H1 (cell line): ENCODE measurements around the gene OR6K2. TPM values are rescaled to one million over a fixed set of nuclear protein-coding genes. Genes with fewer than 3 reads are reported as not detected.

Experiments used
- CTCF ChIA-PET: fragments of 300-600 bp; sonication (Branson Sonifier 250); formaldehyde crosslinking; loops from one replicate; lab custom pipeline; 2021; ENCODE audit not compliant: partially characterized antibody; lab: Charles Lee
- POLR2A ChIA-PET: fragments of 300-600 bp; sonication (Branson Sonifier 250); formaldehyde crosslinking; loops from one replicate; lab custom pipeline; 2021; ENCODE audit warnings: inconsistent platforms; ENCODE audit not compliant: partially characterized antibody; lab: Charles Lee
- DNase-seq, 2 experiments: peaks; one replicate each; pipeline versions ENCODE4 v3.0.0 to v3.0.0-alpha.2; 2010 to 2022; ENCODE audit warnings: low spot score in 2 of 2, low read depth in 1 of 2, mixed read lengths in 1 of 2
- FAIRE-seq: peaks from 2 replicates; lab custom pipeline; 2011; peaks lifted over from hg19 to GRCh38; lab: Jason Lieb, UNC
- H2AFZ ChIP-seq: 2 replicates; pipeline ENCODE4 v1.8.1; 2012; ENCODE audit warnings: low read length, inconsistent platforms
- H2AK5ac ChIP-seq: 2 replicates; pipeline ENCODE4 v1.6.1; 2013; ENCODE audit warnings: low read depth, low read length
- H2BK120ac ChIP-seq: replicated peaks from 2 replicates; pipeline ENCODE3; 2013; ENCODE audit warnings: low read depth, low read length, inconsistent platforms
- H2BK12ac ChIP-seq: 2 replicates; pipeline ENCODE4 v1.6.1; 2013; ENCODE audit warnings: low read depth, low read length
- H2BK15ac ChIP-seq: 2 replicates; pipeline ENCODE4 v1.6.1; 2013; ENCODE audit warnings: low read length
- H2BK20ac ChIP-seq: 2 replicates; pipeline ENCODE4 v1.6.1; 2013; ENCODE audit warnings: low read length
- H2BK5ac ChIP-seq: 2 replicates; pipeline ENCODE4 v1.6.1; 2013; ENCODE audit warnings: low read depth, low read length
- H3K14ac ChIP-seq: 2 replicates; pipeline ENCODE4 v1.6.1; 2013; ENCODE audit warnings: inconsistent platforms; ENCODE audit not compliant: insufficient read length
- H3K18ac ChIP-seq: 2 replicates; pipeline ENCODE4 v1.6.1; 2013; ENCODE audit warnings: low read length; ENCODE audit errors: extremely low read depth
- H3K23ac ChIP-seq: 2 replicates; pipeline ENCODE4 v1.6.1; 2013; ENCODE audit warnings: inconsistent platforms; ENCODE audit not compliant: insufficient read length
- H3K23me2 ChIP-seq: 2 replicates; pipeline ENCODE4 v1.6.1; 2013; ENCODE audit warnings: low read depth, low read length
- H3K27ac ChIP-seq: 2 replicates; pipeline ENCODE4 v1.6.1; 2011; ENCODE audit warnings: low read depth, low read length, inconsistent platforms
- H3K27me3 ChIP-seq, 4 experiments: replicated peaks in 1 of 4; 1 replicate in 1 of 4; 2 replicates in 3 of 4; pipeline versions ENCODE4 v1.6.1 to v1.8.1; 2011 to 2013; ENCODE audit warnings: low read length in 3 of 4, mild to moderate bottlenecking in 3 of 4, inconsistent platforms in 2 of 4, mixed read lengths in 2 of 4, moderate library complexity in 1 of 4; ENCODE audit not compliant: control insufficient read depth in 3 of 4, insufficient read depth in 3 of 4; ENCODE audit errors: extremely low read depth in 1 of 4
- H3K36me3 ChIP-seq, 4 experiments: 2 replicates each; pipeline versions ENCODE4 v1.6.1 to v1.8.1; 2011 to 2013; ENCODE audit warnings: mild to moderate bottlenecking in 4 of 4, low read length in 3 of 4, moderate library complexity in 2 of 4, control low read depth in 1 of 4, inconsistent platforms in 1 of 4; ENCODE audit not compliant: insufficient read depth in 4 of 4, control insufficient read depth in 2 of 4
- H3K4ac ChIP-seq: replicated peaks from 2 replicates; pipeline ENCODE3; 2013; ENCODE audit warnings: low read length, low read depth, mixed read lengths, inconsistent platforms; ENCODE audit not compliant: insufficient read length
- H3K4me1 ChIP-seq, 4 experiments: replicated peaks in 1 of 4; 1 replicate in 1 of 4; 2 replicates in 3 of 4; pipeline versions ENCODE4 v1.6.1 to v1.8.1; 2011 to 2013; ENCODE audit warnings: low read length in 3 of 4, inconsistent platforms in 2 of 4, mixed read lengths in 1 of 4; ENCODE audit not compliant: insufficient read depth in 4 of 4, control insufficient read depth in 3 of 4
- H3K4me2 ChIP-seq, 2 experiments: 2 replicates each; pipeline versions ENCODE4 v1.6.1 to v1.8.1; 2011 to 2013; ENCODE audit warnings: low read depth in 2 of 2, low read length in 2 of 2, control low read depth in 1 of 2, inconsistent platforms in 1 of 2, mild to moderate bottlenecking in 1 of 2; ENCODE audit not compliant: insufficient read depth in 1 of 2
- H3K4me3 ChIP-seq, 4 experiments: fragments of 200-600, 300-600 bp in 1 of 4; sonication (generic), shearing (Covaris generic), sonication (Bioruptor Twin) in 1 of 4; 2 replicates each; pipeline versions ENCODE4 v1.5.1 to v1.8.1; 2011 to 2016; ENCODE audit warnings: low read length in 4 of 4, low read depth in 3 of 4, control low read depth in 2 of 4, inconsistent platforms in 2 of 4, mild to moderate bottlenecking in 2 of 4, mixed read lengths in 1 of 4, moderate library complexity in 1 of 4; ENCODE audit not compliant: insufficient read depth in 2 of 4; ENCODE audit errors: extremely low read depth in 1 of 4
- H3K56ac ChIP-seq: replicated peaks from 2 replicates; pipeline ENCODE3; 2013; ENCODE audit warnings: low read depth, mild to moderate bottlenecking, mixed read lengths, low read length, inconsistent platforms; ENCODE audit not compliant: insufficient read length
- H3K79me1 ChIP-seq: 2 replicates; pipeline ENCODE4 v1.6.1; 2013; ENCODE audit warnings: low read depth, low read length, control low read depth
- H3K79me2 ChIP-seq, 2 experiments: 2 replicates each; pipeline versions ENCODE4 v1.6.1 to v1.8.1; 2012 to 2013; ENCODE audit warnings: low read length in 2 of 2, mild to moderate bottlenecking in 2 of 2, inconsistent platforms in 1 of 2; ENCODE audit not compliant: insufficient read depth in 2 of 2, control insufficient read depth in 1 of 2
- H3K9ac ChIP-seq, 4 experiments: replicated peaks in 1 of 4; 1 replicate in 1 of 4; 2 replicates in 3 of 4; pipeline versions ENCODE4 v1.6.1 to v1.8.1; 2011 to 2013; ENCODE audit warnings: low read depth in 3 of 4, low read length in 3 of 4, control low read depth in 2 of 4, mild to moderate bottlenecking in 2 of 4, moderate library complexity in 2 of 4, inconsistent platforms in 1 of 4; ENCODE audit errors: extremely low read depth in 1 of 4
- H3K9me3 ChIP-seq, 2 experiments: 2 replicates each; pipeline versions ENCODE4 v1.6.1 to v1.8.1; 2012 to 2013; ENCODE audit warnings: mild to moderate bottlenecking in 2 of 2, moderate library complexity in 2 of 2, control low read depth in 1 of 2, inconsistent platforms in 1 of 2, low read depth in 1 of 2, low read length in 1 of 2, mixed read lengths in 1 of 2; ENCODE audit not compliant: insufficient read depth in 2 of 2
- H4K20me1 ChIP-seq, 2 experiments: replicated peaks in 1 of 2; 2 replicates each; pipeline versions ENCODE3 to v1.8.1; 2011 to 2013; ENCODE audit warnings: inconsistent platforms in 2 of 2, low read length in 2 of 2, mild to moderate bottlenecking in 1 of 2; ENCODE audit not compliant: insufficient read depth in 2 of 2, control insufficient read depth in 1 of 2
- H4K5ac ChIP-seq: 2 replicates; pipeline ENCODE4 v1.6.1; 2013; ENCODE audit warnings: low read length, low read depth, mixed read lengths, inconsistent platforms; ENCODE audit not compliant: insufficient read length
- H4K8ac ChIP-seq: 2 replicates; pipeline ENCODE4 v1.8.0; 2013; ENCODE audit warnings: mild to moderate bottlenecking, moderate library complexity, low read length, inconsistent platforms; ENCODE audit not compliant: insufficient read depth; ENCODE audit errors: extremely low read depth
- H4K91ac ChIP-seq: replicated peaks from 2 replicates; pipeline ENCODE3; 2013; ENCODE audit warnings: low read length, mixed read lengths, inconsistent platforms; ENCODE audit not compliant: insufficient read length
- BRCA1 ChIP-seq: IDR thresholded peaks from 2 replicates; pipeline ENCODE4 v1.6.1; 2012; ENCODE audit warnings: low read depth, low read length, improper control_type of control experiment
- CBX8 ChIP-seq: fragments of 300-800, 300-1000 bp; sonication (generic); IDR thresholded peaks from 2 replicates; pipeline ENCODE4 v1.7.1; 2016; ENCODE audit warnings: low read depth, low read length, borderline replicate concordance
- EGR1 ChIP-seq: IDR thresholded peaks from 2 replicates; pipeline ENCODE4 v1.6.1; 2011; ENCODE audit warnings: low read depth, low read length, borderline replicate concordance
- HDAC6 ChIP-seq: IDR thresholded peaks from one replicate; pipeline ENCODE4 v1.7.1; 2012; ENCODE audit warnings: low read depth, mild to moderate bottlenecking, inconsistent platforms, low read length, moderate library complexity
- NRF1 ChIP-seq: IDR thresholded peaks from 2 replicates; pipeline ENCODE4 v1.6.1; 2011; ENCODE audit warnings: mild to moderate bottlenecking, low read depth, low read length, improper control_type of control experiment
- RFX5 ChIP-seq: IDR thresholded peaks from 2 replicates; pipeline ENCODE4 v1.6.1; 2011; ENCODE audit warnings: low read depth, low read length, improper control_type of control experiment, borderline replicate concordance
- SP2 ChIP-seq: IDR thresholded peaks from 2 replicates; pipeline ENCODE4 v1.6.1; 2012; ENCODE audit warnings: mild to moderate bottlenecking, low read length, inconsistent platforms
- TCF12 ChIP-seq: IDR thresholded peaks from 2 replicates; pipeline ENCODE4 v1.6.1; 2011; ENCODE audit warnings: low read depth, mild to moderate bottlenecking, low read length
- ZNF274 ChIP-seq: IDR thresholded peaks from 2 replicates; pipeline ENCODE4 v1.7.0; 2012; ENCODE audit warnings: low read length, borderline replicate concordance; ENCODE audit errors: extremely low read depth
- WGBS, 2 experiments: shearing (Covaris generic) in 1 of 2; methylation state at CpG; one replicate each; pipeline versions ENCODE4 v1.1.6 to v1.1.7; 2013 to 2015; ENCODE audit warnings: low lambda C conversion rate in 2 of 2, mixed read lengths in 2 of 2, inconsistent platforms in 1 of 2, low coverage in 1 of 2, missing lambda C conversion rate in 1 of 2; ENCODE audit not compliant: insufficient replicate concordance in 2 of 2, insufficient coverage in 1 of 2, insufficient read length in 1 of 2; ENCODE audit errors: extremely low coverage in 1 of 2, missing lambda C conversion rate in 1 of 2; 5-methylcytosine and 5-hydroxymethylcytosine counted together
- polyA plus RNA-seq, 7 experiments: library from polyadenylated mRNA; depleted of rRNA in 3 of 7; stranded (reverse) in 5 of 7; unstranded in 2 of 7; fragments of >200 nt in 5 of 7; fragments of 200-250 nt in 2 of 7; gene quantifications; 1 replicate in 5 of 7; 2 replicates in 1 of 7; 4 replicates in 1 of 7; pipeline versions ENCODE4 v1.2.1 to v1.2.3, GENCODE V29; 2011 to 2013; ENCODE audit warnings: missing spikeins in 2 of 7, mixed read lengths in 2 of 7
- total RNA-seq: library from RNA; stranded (reverse); fragmentation: NEBNext Ultra II Directional; extraction: Animal tissue kit (Norgen Biotek cat#: 25700); gene quantifications from 2 replicates; pipeline ENCODE4 v1.2.1, GENCODE V29; 2021

The OR6K2 gene
- total and polyA plus RNA-seq, 2 of the 8 experiments (the other 6 are each of a cell fraction or from before 2014, with no cell fraction given) = not detected

DNA sequence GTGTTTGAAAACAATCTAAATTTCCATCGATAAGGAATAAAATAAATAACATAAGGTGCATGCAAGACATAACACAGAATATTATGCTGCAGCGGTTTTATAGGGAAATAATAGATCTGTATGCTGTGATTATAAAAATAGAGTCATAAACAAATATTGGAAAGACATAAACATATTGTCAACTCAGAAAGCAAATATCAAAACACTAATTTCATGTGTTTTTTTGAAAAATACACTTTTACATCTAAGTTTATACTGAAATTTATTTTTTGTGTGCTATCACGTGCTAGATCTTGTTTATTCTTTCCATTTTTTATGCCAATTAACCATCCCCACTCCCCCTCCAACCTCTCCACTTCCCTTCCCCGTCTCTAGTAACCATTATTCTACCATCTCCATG is 10.6 kb upstream of the OR6K2 start:
- Histone ChIP-seq H3K9ac (no peak overlapping the region), H2BK5ac (no peak overlapping the region), H3K14ac (no peak overlapping the region), H3K36me3 (no peaks in the 10 kb centered on the region), H3K4me3 (no peak overlapping the region), H3K56ac (no peak overlapping the region), H3K27me3 (no peaks in the 10 kb centered on the region), H4K5ac (no peak overlapping the region), H3K23ac (no peak overlapping the region), H2AK5ac (no peak overlapping the region), H3K9me3 (no peaks in the 10 kb centered on the region), H2BK12ac (no peak overlapping the region), H2BK15ac (no peak overlapping the region), H2AFZ (no peak overlapping the region), H4K8ac (no peak overlapping the region), H3K4me2 (no peak overlapping the region), H2BK120ac (no peak overlapping the region), H3K79me2 (no peaks in the 10 kb centered on the region), H2BK20ac (no peak overlapping the region), H3K18ac (no peak overlapping the region), H3K79me1 (no peaks in the 10 kb centered on the region), H3K23me2 (no peaks in the 10 kb centered on the region), H3K27ac (no peak overlapping the region), H3K4me1 (no peaks in the 10 kb centered on the region), H4K20me1 (no peaks in the 10 kb centered on the region), H4K91ac (no peak overlapping the region), H3K4ac (no peak overlapping the region)
- FAIRE-seq = no peak
- WGBS, 2 experiments = 85 to 100% methylated on average over 1 to 4 of the region's 4 CpGs
- ChIA-PET POLR2A (no interaction called here), CTCF (no interaction called here)
- DNase-seq = no peak
- TF ChIP-seq BRCA1 (no peak), NRF1 (no peak), RFX5 (no peak), TCF12 (no peak), CBX8 (no peak), HDAC6 (no peak), SP2 (no peak), EGR1 (no peak), ZNF274 (no peak)
